ENCODE data around the gene GCSAM.

The GCSAM gene

GRCh38 chr3:112128843-112129727 lies 4.0 kb downstream of the GCSAM start:
- Histone ChIP-seq H3K36me3 (ENCODE audit: insufficient read depth, low read depth, low read length) (no peaks in the 10 kb centered on the region), H3K4me1 (ENCODE audit: insufficient read depth, low read length) (peaks cover 35% of the 10 kb centered on the region), H3K9me3 (ENCODE audit: insufficient read depth, low read depth, low read length) (no peaks in the 10 kb centered on the region), H3K27me3 (ENCODE audit: insufficient read depth, low read length) (no peaks in the 10 kb centered on the region), H3K27ac (ENCODE audit: low read length) (no peak overlapping the region), H3K4me3 (ENCODE audit: low read length) (no peak overlapping the region), H3K9ac (ENCODE audit: low read depth, low read length) (no peak overlapping the region)

GRCh38 chr3:112127522-112128494 lies 5.2 kb downstream of the GCSAM start:
- no peak overlapping the region for H3K27ac ChIP-seq (ENCODE audit: low read length)
- no peaks in the 10 kb centered on the region for H3K9me3 ChIP-seq (ENCODE audit: insufficient read depth, low read depth, low read length)
- no peaks in the 10 kb centered on the region for H3K36me3 ChIP-seq (ENCODE audit: insufficient read depth, low read depth, low read length)
- no peaks in the 10 kb centered on the region for H3K27me3 ChIP-seq (ENCODE audit: insufficient read depth, low read length)
- no peak overlapping the region for H3K9ac ChIP-seq (ENCODE audit: low read depth, low read length)
- no peak overlapping the region for H3K4me3 ChIP-seq (ENCODE audit: low read length)
- H3K4me1 ChIP-seq (ENCODE audit: insufficient read depth, low read length), result peaks cover 35% of the 10 kb centered on the region

GRCh38 chr3:112126511-112126911 lies 6.5 kb downstream of the GCSAM start:
- Histone ChIP-seq H3K4me3 (ENCODE audit: low read length) (no peak overlapping the region), H3K27ac (ENCODE audit: low read length) (peak overlapping the region; percentile 33)

GRCh38 chr3:112124907-112125607 lies 8.0 kb downstream of the GCSAM start:
- no peak overlapping the region; the same call in 1 of the 2 replicates for H3K9ac ChIP-seq (ENCODE audit: low read depth, low read length)
- no peaks in the 10 kb centered on the region for H3K9me3 ChIP-seq (ENCODE audit: insufficient read depth, low read depth, low read length)
- H3K27ac ChIP-seq (ENCODE audit: low read length), result no peak overlapping the region
- no peak overlapping the region for H3K4me3 ChIP-seq (ENCODE audit: low read length)
- H3K36me3 ChIP-seq (ENCODE audit: insufficient read depth, low read depth, low read length), result peaks cover 7% of the 10 kb centered on the region; the same call in 1 of the 2 replicates
- H3K27me3 ChIP-seq (ENCODE audit: insufficient read depth, low read length), result no peaks in the 10 kb centered on the region
- peaks cover 35% of the 10 kb centered on the region for H3K4me1 ChIP-seq (ENCODE audit: insufficient read depth, low read length)

More at GRCh38 chr3:112126511-112126911, 6.5 kb downstream of the GCSAM start:
- Histone ChIP-seq H3K27me3 (ENCODE audit: insufficient read depth, low read length) (no peaks in the 10 kb centered on the region), H3K4me1 (ENCODE audit: insufficient read depth, low read length) (peaks cover 35% of the 10 kb centered on the region), H3K9me3 (ENCODE audit: insufficient read depth, low read depth, low read length) (no peaks in the 10 kb centered on the region), H3K36me3 (ENCODE audit: insufficient read depth, low read depth, low read length) (peaks cover under 1% of the 10 kb centered on the region; the same call in 1 of the 2 replicates), H3K9ac (ENCODE audit: low read depth, low read length) (peak overlapping the region; percentile 43; the same call in 1 of the 2 replicates)

- Histone ChIP-seq H3K9ac (ENCODE audit: low read depth, low read length) (no peak overlapping the region), H3K27me3 (ENCODE audit: insufficient read depth, low read length) (no peaks in the 10 kb centered on the region), H3K4me3 (ENCODE audit: low read length) (no peak overlapping the region), H3K36me3 (ENCODE audit: insufficient read depth, low read depth, low read length) (peaks cover 10% of the 10 kb centered on the region; the same call in 1 of the 2 replicates), H3K9me3 (ENCODE audit: insufficient read depth, low read depth, low read length) (no peaks in the 10 kb centered on the region), H3K27ac (ENCODE audit: low read length) (no peak overlapping the region), H3K4me1 (ENCODE audit: insufficient read depth, low read length) (peaks cover 27% of the 10 kb centered on the region)
These were observed 9.5 kb downstream of the GCSAM start for GRCh38 chr3:112123548-112123947.

GRCh38 chr3:112122870-112123269 lies 10.2 kb downstream of the GCSAM start:
- H3K9ac ChIP-seq (ENCODE audit: low read depth, low read length), result no peak overlapping the region
- H3K27ac ChIP-seq (ENCODE audit: low read length), result no peak overlapping the region
- H3K4me1 ChIP-seq (ENCODE audit: insufficient read depth, low read length), result peaks cover 25% of the 10 kb centered on the region
- H3K9me3 ChIP-seq (ENCODE audit: insufficient read depth, low read depth, low read length), result no peaks in the 10 kb centered on the region
- no peak overlapping the region for H3K4me3 ChIP-seq (ENCODE audit: low read length)
- peaks cover 10% of the 10 kb centered on the region; the same call in 1 of the 2 replicates for H3K36me3 ChIP-seq (ENCODE audit: insufficient read depth, low read depth, low read length)
- H3K27me3 ChIP-seq (ENCODE audit: insufficient read depth, low read length), result no peaks in the 10 kb centered on the region

- peaks cover 18% of the 10 kb centered on the region for H3K4me1 ChIP-seq (ENCODE audit: insufficient read depth, low read length)
- peaks cover 16% of the 10 kb centered on the region; the same call in 1 of the 2 replicates for H3K36me3 ChIP-seq (ENCODE audit: insufficient read depth, low read depth, low read length)
- H3K27ac ChIP-seq (ENCODE audit: low read length), result no peak overlapping the region
- no peaks in the 10 kb centered on the region for H3K9me3 ChIP-seq (ENCODE audit: insufficient read depth, low read depth, low read length)
- no peak overlapping the region for H3K4me3 ChIP-seq (ENCODE audit: low read length)
- no peak overlapping the region for H3K9ac ChIP-seq (ENCODE audit: low read depth, low read length)
- H3K27me3 ChIP-seq (ENCODE audit: insufficient read depth, low read length), result no peaks in the 10 kb centered on the region
These were observed 11.2 kb downstream of the GCSAM start for GRCh38 chr3:112121577-112122547.

GRCh38 chr3:112119962-112120836 lies 12.8 kb downstream of the GCSAM start:
- H3K36me3 ChIP-seq (ENCODE audit: insufficient read depth, low read depth, low read length), result peaks cover 20% of the 10 kb centered on the region; the same call in 1 of the 2 replicates
- no peaks in the 10 kb centered on the region for H3K27me3 ChIP-seq (ENCODE audit: insufficient read depth, low read length)
- H3K4me3 ChIP-seq (ENCODE audit: low read length), result no peak overlapping the region
- no peak overlapping the region for H3K9ac ChIP-seq (ENCODE audit: low read depth, low read length)
- peaks cover 1% of the 10 kb centered on the region; the same call in 1 of the 2 replicates for H3K4me1 ChIP-seq (ENCODE audit: insufficient read depth, low read length)
- H3K9me3 ChIP-seq (ENCODE audit: insufficient read depth, low read depth, low read length), result no peaks in the 10 kb centered on the region
- no peak overlapping the region for H3K27ac ChIP-seq (ENCODE audit: low read length)

GRCh38 chr3:112117841-112118571 lies 15.0 kb downstream of the GCSAM start:
- H3K4me3 ChIP-seq (ENCODE audit: low read length), result no peak overlapping the region
- H3K9me3 ChIP-seq (ENCODE audit: insufficient read depth, low read depth, low read length), result no peaks in the 10 kb centered on the region
- H3K27ac ChIP-seq (ENCODE audit: low read length), result no peak overlapping the region
- H3K4me1 ChIP-seq (ENCODE audit: insufficient read depth, low read length), result no peaks in the 10 kb centered on the region
- peaks cover 30% of the 10 kb centered on the region for H3K36me3 ChIP-seq (ENCODE audit: insufficient read depth, low read depth, low read length)
- no peaks in the 10 kb centered on the region for H3K27me3 ChIP-seq (ENCODE audit: insufficient read depth, low read length)
- no peak overlapping the region for H3K9ac ChIP-seq (ENCODE audit: low read depth, low read length)

Data from iPS-20b (cell line).